ENCODE results near the gene ATP12A. TPM values are rescaled to one million over a fixed set of nuclear protein-coding genes. Genes with fewer than 3 reads are reported as not detected.

Gene ATP12A
- total and polyA plus RNA-seq, 2 of the 8 experiments (the other 6 are each of a cell fraction or from before 2014, with no cell fraction given), result 0.80 to 1.3 TPM

DNA sequence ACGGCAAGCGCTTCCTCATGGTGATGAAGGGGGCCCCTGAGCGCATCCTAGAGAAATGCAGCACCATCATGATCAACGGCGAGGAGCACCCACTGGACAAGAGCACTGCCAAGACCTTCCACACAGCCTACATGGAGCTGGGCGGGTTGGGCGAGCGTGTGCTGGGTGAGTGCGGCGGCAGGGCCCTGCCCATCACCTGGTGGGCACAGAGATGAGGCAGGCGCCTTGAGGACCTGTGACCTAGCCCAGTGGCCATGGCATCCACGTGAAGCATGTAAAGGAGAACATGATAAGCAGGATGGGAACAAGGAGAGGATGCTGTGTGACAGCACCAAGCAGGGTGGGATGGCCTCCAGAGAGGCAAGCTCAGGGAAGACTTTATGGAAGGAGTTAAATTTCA lies 18.5 kb downstream of the ATP12A start:
- no peaks in the 10 kb centered on the region for H3K79me1 ChIP-seq (ENCODE audit: low read depth, low read length)
- no peaks in the 10 kb centered on the region for H3K79me2 ChIP-seq (ENCODE audit: control insufficient read depth in 1 of 2, insufficient read depth in 2 of 2, low read length in 2 of 2)
- DNase-seq (ENCODE audit: low read depth in 1 of 2, low spot score in 2 of 2), result no peak
- no peak overlapping the region for H2BK12ac ChIP-seq (ENCODE audit: low read depth, low read length)
- H3K36me3 ChIP-seq (ENCODE audit: control insufficient read depth in 2 of 4, insufficient read depth in 4 of 4, low read length in 3 of 4), result no peaks in the 10 kb centered on the region
- 89% methylated on average over 12 of the region's 12 CpGs; no CpG with 5 or more reads in 1 of the 2 experiments for WGBS, 2 experiments (ENCODE audit: extremely low coverage in 1 of 2, insufficient coverage in 1 of 2, insufficient read length in 1 of 2, insufficient replicate concordance in 2 of 2, low coverage in 1 of 2, low lambda C conversion rate in 2 of 2, missing lambda C conversion rate in 1 of 2)
- H3K4ac ChIP-seq (replicated peaks; ENCODE audit: insufficient read length, low read depth, low read length), result no peak overlapping the region
- no peak overlapping the region for H4K8ac ChIP-seq (ENCODE audit: extremely low read depth, insufficient read depth, low read length)
- H4K20me1 ChIP-seq (replicated peaks in 1 of 2; ENCODE audit: control insufficient read depth in 1 of 2, insufficient read depth in 2 of 2, low read length in 2 of 2), result no peaks in the 10 kb centered on the region
- ChIA-PET POLR2A (ENCODE audit: partially characterized antibody) (interaction anchor here (0.6 kb wide), 1 partner anchor 1344 kb away, joined by 3 read pairs; no protein-coding TSS in a partner anchor), CTCF (ENCODE audit: partially characterized antibody) (interaction anchor here (0.5 to 2.7 kb wide), 7 partner anchors 10 to 143 kb away, joined by 3 to 11 read pairs (median 3); no protein-coding TSS in a partner anchor)
- no peak overlapping the region for H3K23ac ChIP-seq (ENCODE audit: insufficient read length)
- no peak overlapping the region for H3K14ac ChIP-seq (ENCODE audit: insufficient read length)
- H2AFZ ChIP-seq (ENCODE audit: low read length), result no peak overlapping the region
- no peak overlapping the region for H3K4me2 ChIP-seq (ENCODE audit: insufficient read depth in 1 of 2, low read depth in 2 of 2, low read length in 2 of 2)
- H2BK20ac ChIP-seq (ENCODE audit: low read length), result no peak overlapping the region
- H2BK120ac ChIP-seq (replicated peaks; ENCODE audit: low read depth, low read length), result no peak overlapping the region
- no peaks in the 10 kb centered on the region for H3K9me3 ChIP-seq (ENCODE audit: insufficient read depth in 2 of 2, low read depth in 1 of 2, low read length in 1 of 2)
- no peak overlapping the region for H4K91ac ChIP-seq (replicated peaks; ENCODE audit: insufficient read length, low read length)
- H3K4me1 ChIP-seq (replicated peaks in 1 of 4; ENCODE audit: control insufficient read depth in 3 of 4, insufficient read depth in 4 of 4, low read length in 3 of 4), result no peaks in the 10 kb centered on the region; a peak in 1 of 7 replicates
- no peak overlapping the region for H2AK5ac ChIP-seq (ENCODE audit: low read depth, low read length)
- no peak overlapping the region for H3K9ac ChIP-seq (replicated peaks in 1 of 4; ENCODE audit: extremely low read depth in 1 of 4, low read depth in 3 of 4, low read length in 3 of 4)
- FAIRE-seq, result no peak
- no peak overlapping the region for H3K18ac ChIP-seq (ENCODE audit: extremely low read depth, low read length)
- H3K27ac ChIP-seq (ENCODE audit: low read depth, low read length), result no peak overlapping the region
- no peak overlapping the region for H2BK15ac ChIP-seq (ENCODE audit: low read length)
- H3K23me2 ChIP-seq (ENCODE audit: low read depth, low read length), result no peaks in the 10 kb centered on the region
- H3K27me3 ChIP-seq (replicated peaks in 1 of 4; ENCODE audit: control insufficient read depth in 3 of 4, extremely low read depth in 1 of 4, insufficient read depth in 3 of 4, low read length in 3 of 4), result no peaks in the 10 kb centered on the region
- H3K4me3 ChIP-seq (ENCODE audit: extremely low read depth in 1 of 4, insufficient read depth in 2 of 4, low read depth in 3 of 4, low read length in 4 of 4), result no peak overlapping the region
- no peak overlapping the region for H2BK5ac ChIP-seq (ENCODE audit: low read depth, low read length)
- no peak overlapping the region for H3K56ac ChIP-seq (replicated peaks; ENCODE audit: insufficient read length, low read depth, low read length)
- no peak overlapping the region for H4K5ac ChIP-seq (ENCODE audit: insufficient read length, low read depth, low read length)
- no peak for TF ChIP-seq CTBP2 (IDR thresholded peaks at IDR 0.05; ENCODE audit: borderline replicate concordance, insufficient read depth, insufficient read length, low read length)
- TF ChIP-seq EGR1 (IDR thresholded peaks at IDR 0.05; ENCODE audit: borderline replicate concordance, low read depth, low read length), result no peak
- no peak for TF ChIP-seq SP4 (IDR thresholded peaks at IDR 0.05; ENCODE audit: low read length)
- no peak for TF ChIP-seq KDM1A (IDR thresholded peaks at IDR 0.05; ENCODE audit: borderline replicate concordance, low read length)
- no peak for TF ChIP-seq BRCA1 (IDR thresholded peaks at IDR 0.05; ENCODE audit: low read depth, low read length)
- TF ChIP-seq NRF1 (IDR thresholded peaks at IDR 0.05; ENCODE audit: low read depth, low read length), result no peak

All from H1 (cell line).